HEK293T (cell line): ENCODE data around the gene INPP5A.

ENCODE experiments used
- CTCF ChIA-PET: fragments of 350-600 bp; formaldehyde crosslinking; extraction: SDS; loops from one replicate; lab custom pipeline; 2021; ENCODE audit warnings: antibody characterized with exemption, inconsistent platforms; lab: Yijun Ruan, JAX
- POLR2A ChIA-PET: fragments of 350-600 bp; formaldehyde crosslinking; extraction: SDS; loops from one replicate; lab custom pipeline; 2020; ENCODE audit warnings: antibody characterized with exemption, inconsistent platforms; lab: Yijun Ruan, JAX
- DNase-seq: peaks from one replicate; pipeline ENCODE4 v3.0.0; 2012; ENCODE audit warnings: mixed read lengths; ENCODE audit errors: extremely low spot score
- ARNT ChIP-seq: fragments of 450-650 bp; IDR thresholded peaks from 2 replicates; pipeline ENCODE4 v1.6.1; 2017; ENCODE audit warnings: mild to moderate bottlenecking
- BHLHE40 ChIP-seq: fragments of 450-650 bp; IDR thresholded peaks from 2 replicates; pipeline ENCODE4 v1.6.1; 2016; ENCODE audit warnings: mild to moderate bottlenecking, moderate library complexity, borderline replicate concordance
- CTBP1 ChIP-seq: fragments of 450-650 bp; IDR thresholded peaks from 2 replicates; pipeline ENCODE4 v1.6.1; 2016; ENCODE audit warnings: borderline replicate concordance
- ELF4 ChIP-seq: fragments of 450-650 bp; IDR thresholded peaks from 2 replicates; pipeline ENCODE4 v1.6.1; 2017; ENCODE audit warnings: antibody characterized with exemption
- FOXA1 ChIP-seq: fragments of 450-650 bp; IDR thresholded peaks from 2 replicates; pipeline ENCODE4 v1.6.1; 2016; ENCODE audit warnings: mild to moderate bottlenecking
- FOXK2 ChIP-seq: fragments of 450-650 bp; IDR thresholded peaks from 2 replicates; pipeline ENCODE4 v1.6.1; 2016; ENCODE audit warnings: mild to moderate bottlenecking
- FOXM1 ChIP-seq: fragments of 450-650 bp; IDR thresholded peaks from 2 replicates; pipeline ENCODE4 v1.6.1; 2017; ENCODE audit warnings: mild to moderate bottlenecking, borderline replicate concordance
- HDGF ChIP-seq: fragments of 450-650 bp; IDR thresholded peaks from 2 replicates; pipeline ENCODE4 v1.6.1; 2017; ENCODE audit warnings: antibody characterized with exemption, borderline replicate concordance
- L3MBTL2 ChIP-seq: fragments of 450-650 bp; conservative IDR thresholded peaks from 2 replicates; pipeline ENCODE4 v1.6.1; 2016; ENCODE audit warnings: mild to moderate bottlenecking
- LEF1 ChIP-seq: fragments of 450-650 bp; IDR thresholded peaks from 2 replicates; pipeline ENCODE4 v1.6.1; 2017; ENCODE audit warnings: mild to moderate bottlenecking, borderline replicate concordance
- NFRKB ChIP-seq: fragments of 450-650 bp; IDR thresholded peaks from 2 replicates; pipeline ENCODE4 v1.6.1; 2016; ENCODE audit warnings: mild to moderate bottlenecking, moderate library complexity
- PKNOX1 ChIP-seq: fragments of 450-650 bp; IDR thresholded peaks from 2 replicates; pipeline ENCODE4 v1.6.1; 2016
- SP1 ChIP-seq: fragments of 450-650 bp; IDR thresholded peaks from 2 replicates; pipeline ENCODE4 v1.6.1; 2017
- SUZ12 ChIP-seq: fragments of 450-650 bp; IDR thresholded peaks from 2 replicates; pipeline ENCODE4 v1.6.1; 2016; ENCODE audit warnings: mild to moderate bottlenecking
- TARDBP ChIP-seq: fragments of 450-650 bp; IDR thresholded peaks from 2 replicates; pipeline ENCODE4 v1.6.1; 2016
- ZNF384 ChIP-seq: fragments of 450-650 bp; IDR thresholded peaks from 2 replicates; pipeline ENCODE4 v1.6.1; 2016

INPP5A gene

GRCh38 chr10:132492323-132493025 lies 45.1 kb upstream of the INPP5A start:
- no peak for DNase-seq
- ChIA-PET POLR2A (no interaction called here), CTCF (interaction anchor here (0.6 to 1.0 kb wide), 2 partner anchors 32 to 446 kb away, joined by 3 to 5 read pairs; no protein-coding TSS in a partner anchor)
- no peak for TF ChIP-seq NFRKB
- no peak for TF ChIP-seq SUZ12
- TF ChIP-seq PKNOX1: no peak
- no peak for TF ChIP-seq FOXM1
- TF ChIP-seq L3MBTL2: no peak
- no peak for TF ChIP-seq TARDBP

- TF ChIP-seq PKNOX1: no peak
- no peak for TF ChIP-seq LEF1
- no peak for TF ChIP-seq HDGF
- TF ChIP-seq NFRKB: no peak
- no peak for TF ChIP-seq ELF4
- no peak for DNase-seq
- ChIA-PET POLR2A (no interaction called here), CTCF (no interaction called here)
Observed at GRCh38 chr10:132493246-132493755, 44.3 kb upstream of the INPP5A start.

- no peak for DNase-seq
- POLR2A ChIA-PET: no interaction called here
- TF ChIP-seq CTBP1 (no peak), ARNT (no peak), SP1 (no peak), BHLHE40 (no peak), TARDBP (no peak), PKNOX1 (no peak), HDGF (no peak)
- CTCF ChIA-PET: no interaction called here
Observed at GRCh38 chr10:132493756-132494290, 43.8 kb upstream of the INPP5A start.

- POLR2A ChIA-PET: no interaction called here
- no peak for DNase-seq
- TF ChIP-seq HDGF (no peak), PKNOX1 (no peak), FOXK2 (no peak), ZNF384 (no peak), SUZ12 (no peak), FOXM1 (no peak), ELF4 (no peak), BHLHE40 (no peak), TARDBP (no peak), NFRKB (no peak), FOXA1 (no peak), ARNT (no peak), L3MBTL2 (no peak), LEF1 (no peak), SP1 (no peak), CTBP1 (no peak)
- CTCF ChIA-PET: no interaction called here
Observed at GRCh38 chr10:132494866-132495630, 42.5 kb upstream of the INPP5A start.

GRCh38 chr10:132496360-132497062 lies 41.1 kb upstream of the INPP5A start:
- ChIA-PET POLR2A (no interaction called here), CTCF (no interaction called here)
- TF ChIP-seq LEF1 (no peak), ZNF384 (no peak), ARNT (no peak), ELF4 (no peak), L3MBTL2 (no peak), SP1 (no peak), TARDBP (no peak), BHLHE40 (no peak), FOXM1 (no peak), FOXK2 (no peak), CTBP1 (no peak), HDGF (no peak), SUZ12 (no peak), FOXA1 (no peak), PKNOX1 (no peak), NFRKB (no peak)
- DNase-seq: no peak
